CD14-positive monocyte (primary cell): ENCODE data around the gene PROZ. TPM values are rescaled to one million over a fixed set of nuclear protein-coding genes. Genes with fewer than 3 reads are reported as not detected.

Source experiments
- DNase-seq, 3 donors: peaks; one replicate each; pipeline ENCODE4 v3.0.0-alpha.2; 2011 to 2022
- H2AFZ ChIP-seq: 2 replicates; pipeline ENCODE4 v1.6.0; 2012; ENCODE audit warnings: mild to moderate bottlenecking, low read depth, low read length, inconsistent platforms; ENCODE audit not compliant: insufficient read depth, poor library complexity, severe bottlenecking
- H3K27ac ChIP-seq, 2 donors: 1 replicate in 1 of 2; 2 replicates in 1 of 2; pipeline ENCODE4 v1.5.1; 2012 to 2013; ENCODE audit warnings: low read length in 2 of 2, control low read depth in 1 of 2, inconsistent platforms in 1 of 2, low read depth in 1 of 2, mild to moderate bottlenecking in 1 of 2
- H3K27me3 ChIP-seq, 2 donors: one replicate each; pipeline versions ENCODE4 v1.6.0 to v1.6.1; 2011 to 2013; ENCODE audit warnings: low read length in 2 of 2; ENCODE audit not compliant: control insufficient read depth in 2 of 2, insufficient read depth in 2 of 2
- H3K36me3 ChIP-seq, 2 donors: replicated peaks in 1 of 2; 1 replicate in 1 of 2; 2 replicates in 1 of 2; pipeline versions ENCODE4 v1.5.1 to v1.6.1; 2012 to 2013; ENCODE audit warnings: low read length in 2 of 2, control low read depth in 1 of 2, inconsistent platforms in 1 of 2, mild to moderate bottlenecking in 1 of 2; ENCODE audit not compliant: insufficient read depth in 2 of 2, control insufficient read depth in 1 of 2
- H3K4me1 ChIP-seq, 2 donors: 1 replicate in 1 of 2; 2 replicates in 1 of 2; pipeline versions ENCODE4 v1.5.1 to v1.6.1; 2012 to 2013; ENCODE audit warnings: low read length in 2 of 2, control low read depth in 1 of 2, inconsistent platforms in 1 of 2, mild to moderate bottlenecking in 1 of 2, moderate library complexity in 1 of 2; ENCODE audit not compliant: insufficient read depth in 2 of 2, control insufficient read depth in 1 of 2
- H3K4me2 ChIP-seq: replicated peaks from 2 replicates; pipeline ENCODE3; 2012; ENCODE audit warnings: low read length, moderate library complexity, mild to moderate bottlenecking; ENCODE audit not compliant: poor library complexity, severe bottlenecking; ENCODE audit errors: extremely low read depth
- H3K4me3 ChIP-seq, 3 experiments: fragments of 200-600 bp in 1 of 3; sonication (generic) in 1 of 3; replicated peaks in 1 of 3; 1 replicate in 2 of 3; 2 replicates in 1 of 3; pipeline ENCODE4 v1.5.1; 2011 to 2013; ENCODE audit warnings: low read length in 3 of 3, mild to moderate bottlenecking in 3 of 3, control low read depth in 2 of 3, low read depth in 2 of 3, inconsistent platforms in 1 of 3, moderate library complexity in 1 of 3
- H3K79me2 ChIP-seq: 2 replicates; pipeline ENCODE4 v1.6.0; 2012; ENCODE audit warnings: mild to moderate bottlenecking, control low read depth, inconsistent platforms, low read length, moderate library complexity; ENCODE audit not compliant: insufficient read depth
- H3K9ac ChIP-seq: 2 replicates; pipeline ENCODE4 v1.6.0; 2017; ENCODE audit warnings: low read length, mild to moderate bottlenecking; ENCODE audit not compliant: insufficient read depth, poor library complexity, severe bottlenecking
- H3K9me3 ChIP-seq, 2 donors: replicated peaks in 1 of 2; 1 replicate in 1 of 2; 2 replicates in 1 of 2; pipeline versions ENCODE4 v1.5.1 to v1.6.1; 2012 to 2013; ENCODE audit warnings: low read length in 2 of 2, control low read depth in 1 of 2; ENCODE audit not compliant: control insufficient read depth in 1 of 2, insufficient read depth in 1 of 2
- H4K20me1 ChIP-seq: 2 replicates; pipeline ENCODE4 v1.6.0; 2012; ENCODE audit warnings: mild to moderate bottlenecking, low read length, control low read depth, moderate library complexity; ENCODE audit not compliant: insufficient read depth
- H3K27ac Mint-ChIP-seq, 7 donors: one replicate each; pipeline ENCODE4 v1.8.0; 2020; ENCODE audit warnings: mild to moderate bottlenecking in 7 of 7, mixed read lengths in 7 of 7, moderate library complexity in 6 of 7, inconsistent platforms in 2 of 7
- H3K27me3 Mint-ChIP-seq, 3 donors: one replicate each; pipeline ENCODE4 v1.8.0; 2021 to 2022; ENCODE audit warnings: low read depth in 3 of 3, mild to moderate bottlenecking in 3 of 3, mixed read lengths in 3 of 3, moderate library complexity in 3 of 3, inconsistent platforms in 1 of 3
- H3K36me3 Mint-ChIP-seq, 2 donors: one replicate each; pipeline ENCODE4 v1.8.0; 2020; ENCODE audit warnings: mixed read lengths in 2 of 2, inconsistent platforms in 1 of 2, mild to moderate bottlenecking in 1 of 2
- H3K4me1 Mint-ChIP-seq: one replicate; pipeline ENCODE4 v1.8.0; 2020; ENCODE audit warnings: mild to moderate bottlenecking, mixed read lengths
- H3K4me3 Mint-ChIP-seq, 2 donors: one replicate each; pipeline ENCODE4 v1.8.0; 2020; ENCODE audit warnings: mild to moderate bottlenecking in 2 of 2, mixed read lengths in 2 of 2, moderate library complexity in 1 of 2
- H3K9me3 Mint-ChIP-seq, 7 donors: one replicate each; pipeline ENCODE4 v1.8.0; 2020 to 2022; ENCODE audit warnings: mixed read lengths in 7 of 7, mild to moderate bottlenecking in 6 of 7, moderate library complexity in 6 of 7, inconsistent platforms in 2 of 7
- WGBS: methylation state at CpG from one replicate; pipeline ENCODE4 v1.1.5; 2013; ENCODE audit warnings: missing lambda C conversion rate; ENCODE audit not compliant: insufficient coverage; 5-methylcytosine and 5-hydroxymethylcytosine counted together
- intact Hi-C, 2 donors: fragments of 100-400 bp; cut with micrococcal nuclease; formaldehyde crosslinking; loops; one replicate each; pipeline versions ENCODE4 v1.15.0 to v1.15.1; 2023
- polyA plus RNA-seq, 3 donors: library from polyadenylated mRNA; depleted of rRNA in 1 of 3; unstranded in 2 of 3; stranded (reverse) in 1 of 3; fragments of 300-500 nt in 2 of 3; fragments of >200 nt in 1 of 3; fragmentation: Illumina TruSeq in 2 of 3; gene quantifications; 1 replicate in 2 of 3; 2 replicates in 1 of 3; pipeline ENCODE4 v1.2.3, GENCODE V29; 2012 to 2021
- TF ChIP-seq, protein P1 (sequence below): fragments of 200-600 bp; IDR thresholded peaks from one replicate; pipeline ENCODE4 v1.8.0; 2022; ENCODE audit warnings: antibody characterized with exemption, mild to moderate bottlenecking

The PROZ gene
- polyA plus RNA-seq, 3 donors: not detected

DNA sequence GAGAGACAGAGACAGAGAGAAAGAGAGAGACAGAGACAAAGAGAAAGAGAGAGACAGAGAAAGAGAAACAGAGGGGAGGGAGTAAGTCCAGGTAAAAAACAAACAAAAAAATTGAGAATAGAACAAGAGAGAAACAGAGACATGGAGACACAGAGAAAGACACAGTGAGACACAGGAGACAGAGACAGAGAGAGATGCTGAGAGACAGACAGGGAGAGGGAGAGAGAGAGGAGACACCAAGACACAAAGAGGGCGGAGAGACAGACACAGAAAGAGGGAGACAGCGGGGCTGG, 5.8 kb upstream of the PROZ start:
- DNase-seq: no peak
- peaks cover 13 to 27% of the 10 kb centered on the region in 2 donors for H3K27me3 ChIP-seq
- peak overlapping the region; percentile 67 for H3K9ac ChIP-seq
- TF ChIP-seq, protein P1, sequence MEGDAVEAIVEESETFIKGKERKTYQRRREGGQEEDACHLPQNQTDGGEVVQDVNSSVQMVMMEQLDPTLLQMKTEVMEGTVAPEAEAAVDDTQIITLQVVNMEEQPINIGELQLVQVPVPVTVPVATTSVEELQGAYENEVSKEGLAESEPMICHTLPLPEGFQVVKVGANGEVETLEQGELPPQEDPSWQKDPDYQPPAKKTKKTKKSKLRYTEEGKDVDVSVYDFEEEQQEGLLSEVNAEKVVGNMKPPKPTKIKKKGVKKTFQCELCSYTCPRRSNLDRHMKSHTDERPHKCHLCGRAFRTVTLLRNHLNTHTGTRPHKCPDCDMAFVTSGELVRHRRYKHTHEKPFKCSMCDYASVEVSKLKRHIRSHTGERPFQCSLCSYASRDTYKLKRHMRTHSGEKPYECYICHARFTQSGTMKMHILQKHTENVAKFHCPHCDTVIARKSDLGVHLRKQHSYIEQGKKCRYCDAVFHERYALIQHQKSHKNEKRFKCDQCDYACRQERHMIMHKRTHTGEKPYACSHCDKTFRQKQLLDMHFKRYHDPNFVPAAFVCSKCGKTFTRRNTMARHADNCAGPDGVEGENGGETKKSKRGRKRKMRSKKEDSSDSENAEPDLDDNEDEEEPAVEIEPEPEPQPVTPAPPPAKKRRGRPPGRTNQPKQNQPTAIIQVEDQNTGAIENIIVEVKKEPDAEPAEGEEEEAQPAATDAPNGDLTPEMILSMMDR: no peak
- peaks cover 6 to 7% of the 10 kb centered on the region in 2 donors for H3K36me3 Mint-ChIP-seq
- H3K79me2 ChIP-seq: no peaks in the 10 kb centered on the region
- H3K4me3 ChIP-seq: peak overlapping the region; percentile 31 to 77 (median 46)
- WGBS: 50% methylated on average over 2 of the region's 2 CpGs
- H3K27ac Mint-ChIP-seq: peak overlapping the region in 4 of 7 donors; percentile 5 to 82 (median 66)
- intact Hi-C loops: loop anchor here (2.0 to 5.0 kb wide), 2 partner anchors 56 to 145 kb away; partner anchors contain the start of genes CUL4A (in 1 of the 2), LAMP1 (in 1 of the 2) and PCID2 (in 1 of the 2)
- H3K27me3 Mint-ChIP-seq: peaks cover 26 to 34% (median 33%) of the 10 kb centered on the region in 3 donors
- peaks cover 2 to 22% (median 11%) of the 10 kb centered on the region in 7 donors for H3K9me3 Mint-ChIP-seq
- H2AFZ ChIP-seq: peak overlapping the region; percentile 100
- H4K20me1 ChIP-seq: no peaks in the 10 kb centered on the region
- peaks cover 24 to 28% of the 10 kb centered on the region in 2 donors for H3K4me1 ChIP-seq
- H3K27ac ChIP-seq: no peak overlapping the region
- H3K4me2 ChIP-seq: peak overlapping the region; percentile 94
- H3K4me1 Mint-ChIP-seq: peaks cover 27% of the 10 kb centered on the region
- peak overlapping the region; percentile 83 to 97 for H3K4me3 Mint-ChIP-seq
- peaks cover 4 to 6% of the 10 kb centered on the region in 2 donors for H3K9me3 ChIP-seq
- no peaks in the 10 kb centered on the region for H3K36me3 ChIP-seq

DNA sequence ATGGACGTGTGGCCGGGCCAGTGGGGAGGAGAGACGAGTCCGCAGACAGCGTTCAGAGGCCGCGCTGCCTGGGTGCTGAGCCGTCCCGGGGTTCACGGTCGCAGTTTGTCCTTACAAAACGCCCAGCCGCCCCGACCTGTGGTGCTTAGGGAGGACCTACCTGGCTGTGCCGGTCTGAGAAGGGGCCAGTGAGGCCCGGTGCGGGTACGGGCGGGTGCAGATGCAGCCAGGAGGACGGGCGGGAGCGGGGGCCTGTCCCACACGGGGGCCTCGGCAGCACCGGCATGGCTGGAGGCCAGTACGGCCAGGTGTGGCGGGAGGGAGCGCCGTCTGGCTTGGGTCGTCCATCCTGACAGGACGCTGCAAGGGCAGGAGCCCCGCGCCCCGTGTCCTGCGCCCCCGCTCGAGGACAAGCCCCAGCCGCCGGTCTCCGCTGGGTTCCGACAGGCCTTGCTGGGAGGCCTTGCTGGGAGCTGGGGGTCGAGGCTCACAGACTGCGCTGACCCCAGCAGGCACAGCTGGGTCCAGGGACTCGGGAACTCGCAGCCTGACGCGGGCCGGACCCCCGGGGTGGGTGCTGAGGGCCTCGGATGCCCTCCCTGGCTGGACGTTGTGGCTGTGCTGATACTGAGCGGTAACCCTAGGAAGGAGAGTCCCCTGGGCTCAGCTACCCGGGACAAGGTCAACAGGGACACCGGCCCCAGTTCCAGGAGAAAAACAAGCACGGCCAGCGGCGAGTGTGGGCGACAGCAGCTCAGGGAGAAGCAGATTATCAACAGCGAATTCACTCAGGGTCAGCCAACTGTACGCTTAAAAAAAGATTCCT, 5.3 kb upstream of the PROZ start:
- Histone ChIP-seq H3K4me3 (peak overlapping the region; percentile 31 to 77 (median 46)), H4K20me1 (no peaks in the 10 kb centered on the region), H3K27ac (peak overlapping the region in 1 of 2 donors; percentile 45), H3K36me3 (no peaks in the 10 kb centered on the region), H3K79me2 (no peaks in the 10 kb centered on the region), H3K4me1 (peaks cover 24 to 28% of the 10 kb centered on the region in 2 donors), H3K27me3 (peaks cover 13 to 27% of the 10 kb centered on the region in 2 donors), H3K4me2 (peak overlapping the region; percentile 94), H3K9me3 (peaks cover 4 to 6% of the 10 kb centered on the region in 2 donors), H2AFZ (peak overlapping the region; percentile 100), H3K9ac (peak overlapping the region; percentile 67)
- Mint-ChIP-seq H3K9me3 (peaks cover 2 to 22% (median 11%) of the 10 kb centered on the region in 7 donors), H3K36me3 (peaks cover 6 to 7% of the 10 kb centered on the region in 2 donors), H3K27ac (peak overlapping the region in 5 of 7 donors; percentile 57 to 91 (median 75)), H3K27me3 (peaks cover 27 to 35% (median 35%) of the 10 kb centered on the region in 3 donors), H3K4me3 (peak overlapping the region; percentile 83 to 97), H3K4me1 (peaks cover 27% of the 10 kb centered on the region)
- intact Hi-C loops: loop anchor here (2.0 to 5.0 kb wide), 2 partner anchors 56 to 144 kb away; partner anchors contain the start of genes CUL4A (in 1 of the 2), LAMP1 (in 1 of the 2) and PCID2 (in 1 of the 2)
- 11% methylated on average over 58 of the region's 60 CpGs for WGBS
- TF ChIP-seq, protein P1: no peak
- peak in 2 of 3 donors; percentile 16 to 33 for DNase-seq
